HUES6 (cell line): ENCODE measurements around the gene DNTT.

Source experiments
- H3K27ac ChIP-seq: 2 replicates; pipeline ENCODE4 v1.7.0; 2013; ENCODE audit warnings: low read depth, mild to moderate bottlenecking, low read length, inconsistent platforms
- H3K27me3 ChIP-seq: 2 replicates; pipeline ENCODE4 v1.6.1; 2013; ENCODE audit warnings: low read length; ENCODE audit not compliant: control insufficient read depth, insufficient read depth
- H3K36me3 ChIP-seq: 2 replicates; pipeline ENCODE4 v1.6.1; 2013; ENCODE audit warnings: low read length; ENCODE audit not compliant: control insufficient read depth, insufficient read depth
- H3K4me1 ChIP-seq: 2 replicates; pipeline ENCODE4 v1.6.1; 2013; ENCODE audit warnings: low read length; ENCODE audit not compliant: control insufficient read depth, insufficient read depth
- H3K4me3 ChIP-seq: 2 replicates; pipeline ENCODE4 v1.5.1; 2013; ENCODE audit warnings: low read depth, low read length
- H3K9ac ChIP-seq: one replicate; pipeline ENCODE4 v1.6.1; 2013; ENCODE audit warnings: mild to moderate bottlenecking, low read length
- H3K9me3 ChIP-seq: 2 replicates; pipeline ENCODE4 v1.6.1; 2013; ENCODE audit warnings: low read depth, low read length; ENCODE audit not compliant: control insufficient read depth, insufficient read depth

The DNTT gene

DNA sequence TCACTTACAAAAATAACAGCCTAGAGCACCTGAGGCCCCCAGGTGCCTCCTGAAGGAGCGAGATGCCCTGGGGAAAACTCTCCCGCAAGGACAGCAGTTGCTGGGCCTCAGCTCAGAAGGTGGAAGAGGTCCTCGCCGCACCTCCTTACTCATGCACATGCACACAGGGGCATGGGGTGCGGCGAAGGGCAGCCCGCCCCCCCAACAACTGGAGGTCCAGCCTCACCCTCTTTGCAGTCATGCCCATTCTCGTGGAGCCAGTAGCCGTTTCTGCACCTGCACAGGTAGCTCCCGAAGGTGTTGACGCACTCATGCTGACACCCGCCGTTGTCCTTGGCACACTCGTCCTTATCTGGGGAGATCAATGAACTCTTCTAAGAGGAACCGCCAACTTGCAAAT, 74.5 kb downstream of the DNTT start:
- no peak overlapping the region for H3K27ac ChIP-seq
- H3K4me1 ChIP-seq = peaks cover 18% of the 10 kb centered on the region
- no peak overlapping the region for H3K9ac ChIP-seq
- peaks cover 9% of the 10 kb centered on the region; the same call in 1 of the 2 replicates for H3K27me3 ChIP-seq
- no peaks in the 10 kb centered on the region for H3K9me3 ChIP-seq
- no peaks in the 10 kb centered on the region for H3K36me3 ChIP-seq
- H3K4me3 ChIP-seq = no peak overlapping the region

GRCh38 chr10:96379758-96380157, 75.5 kb downstream of the DNTT start:
- Histone ChIP-seq H3K9ac (no peak overlapping the region), H3K27me3 (peaks cover 3% of the 10 kb centered on the region; the same call in 1 of the 2 replicates), H3K36me3 (no peaks in the 10 kb centered on the region), H3K4me1 (peaks cover 12% of the 10 kb centered on the region), H3K4me3 (no peak overlapping the region), H3K9me3 (no peaks in the 10 kb centered on the region), H3K27ac (no peak overlapping the region)

DNA sequence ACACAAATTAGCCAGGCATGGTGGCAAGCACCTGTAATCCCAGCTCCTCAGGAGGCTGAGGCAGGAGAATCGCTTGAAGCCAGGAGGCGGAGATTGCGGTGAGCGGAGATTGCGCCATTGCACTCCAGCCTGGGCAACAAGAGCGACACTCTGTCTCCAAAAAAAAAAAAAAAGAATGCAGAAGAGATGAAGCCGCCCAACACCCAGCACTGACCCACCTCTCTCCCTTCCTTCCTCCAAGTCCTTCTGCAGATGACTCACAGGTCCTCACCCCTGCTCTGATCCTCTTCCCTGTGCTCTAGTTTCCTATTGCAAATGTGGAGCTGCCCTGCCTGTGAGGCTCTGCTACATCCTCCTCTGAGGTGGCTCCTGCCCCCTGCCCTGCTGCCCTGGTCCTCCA, 76.6 kb downstream of the DNTT start:
- no peak overlapping the region for H3K4me3 ChIP-seq
- H3K27ac ChIP-seq = no peak overlapping the region
- H3K9ac ChIP-seq = no peak overlapping the region
- no peaks in the 10 kb centered on the region for H3K27me3 ChIP-seq
- peaks cover 6% of the 10 kb centered on the region; the same call in 1 of the 2 replicates for H3K4me1 ChIP-seq
- H3K36me3 ChIP-seq = no peaks in the 10 kb centered on the region
- no peaks in the 10 kb centered on the region for H3K9me3 ChIP-seq

DNA sequence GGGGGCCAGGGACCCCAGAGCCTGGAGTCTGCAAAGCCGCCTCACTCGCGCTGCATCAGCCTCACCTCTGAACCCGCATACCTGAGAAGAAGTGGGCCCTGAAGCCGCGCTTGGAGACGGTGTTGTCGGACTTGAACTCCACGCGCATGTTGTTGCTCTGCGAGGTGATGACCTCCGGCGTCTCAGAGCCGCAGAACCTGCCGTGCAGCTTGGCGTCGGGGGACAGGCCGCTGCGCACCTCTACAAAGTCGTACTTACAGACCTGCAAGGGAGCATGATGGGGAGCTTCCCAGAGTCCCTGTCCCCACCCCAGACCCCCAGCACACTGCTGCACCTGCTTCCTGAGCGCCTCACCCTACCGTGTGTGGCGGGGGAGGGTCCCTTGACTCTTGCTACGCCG, 80.3 kb downstream of the DNTT start:
- H3K4me3 ChIP-seq = no peak overlapping the region
- H3K4me1 ChIP-seq = no peaks in the 10 kb centered on the region
- no peaks in the 10 kb centered on the region for H3K36me3 ChIP-seq
- no peak overlapping the region for H3K27ac ChIP-seq
- no peaks in the 10 kb centered on the region for H3K27me3 ChIP-seq
- no peaks in the 10 kb centered on the region for H3K9me3 ChIP-seq
- no peak overlapping the region for H3K9ac ChIP-seq

DNA sequence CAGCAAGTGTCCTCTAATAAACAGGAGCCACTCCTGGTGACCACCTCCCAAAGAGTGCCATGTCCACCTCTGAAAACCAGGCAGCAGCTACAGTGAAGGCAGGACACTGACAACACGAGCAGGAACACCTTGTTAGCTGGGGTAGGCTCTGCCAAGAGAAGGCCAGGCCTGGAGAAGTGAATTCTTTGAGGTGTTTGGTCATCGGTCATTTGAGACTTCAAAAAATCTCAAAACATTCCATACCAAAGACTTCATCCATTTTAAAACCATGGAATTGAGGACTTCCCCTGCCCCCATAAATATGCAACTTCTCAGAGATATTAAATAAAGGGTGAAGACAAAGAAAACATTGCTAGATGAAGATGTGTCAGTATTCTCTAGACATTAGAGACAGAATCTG, 82.9 kb downstream of the DNTT start:
- H3K27ac ChIP-seq = no peak overlapping the region
- H3K4me1 ChIP-seq = no peaks in the 10 kb centered on the region
- H3K9ac ChIP-seq = no peak overlapping the region
- no peaks in the 10 kb centered on the region for H3K9me3 ChIP-seq
- H3K4me3 ChIP-seq = no peak overlapping the region
- no peaks in the 10 kb centered on the region for H3K27me3 ChIP-seq
- no peaks in the 10 kb centered on the region for H3K36me3 ChIP-seq

DNA sequence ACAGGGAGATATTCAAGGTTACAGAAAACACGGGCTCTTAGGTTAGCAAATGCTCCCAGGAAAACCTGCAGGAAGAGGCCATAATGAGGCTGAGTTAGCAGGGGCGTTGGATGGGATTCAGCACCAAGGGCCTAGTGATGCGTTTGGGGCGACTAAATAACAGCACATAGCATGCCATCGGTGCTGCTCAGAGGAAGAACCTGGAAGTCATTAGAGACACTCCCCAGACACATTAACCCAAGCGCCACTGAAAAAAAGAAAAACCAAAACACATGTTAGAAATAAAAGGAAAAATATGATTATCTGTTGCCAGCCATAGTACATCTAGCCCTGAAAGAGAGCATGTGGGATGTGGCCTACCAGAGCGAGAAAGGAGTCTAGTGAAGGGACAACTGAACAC, 83.4 kb downstream of the DNTT start:
- Histone ChIP-seq H3K4me3 (no peak overlapping the region), H3K36me3 (no peaks in the 10 kb centered on the region), H3K27me3 (no peaks in the 10 kb centered on the region), H3K9me3 (no peaks in the 10 kb centered on the region), H3K4me1 (no peaks in the 10 kb centered on the region), H3K27ac (no peak overlapping the region), H3K9ac (no peak overlapping the region)
